WTC11 (cell line): ENCODE measurements around the gene DCTPP1. TPM values are rescaled to one million over a fixed set of nuclear protein-coding genes. Genes with fewer than 3 reads are reported as not detected.

Experiments used
- ATAC-seq: fragments of 200-7000 bp; cut with Tn5 transposase; 2 replicates; pipeline ENCODE4 v1.10.0; 2021; ENCODE audit warnings: mild to moderate bottlenecking, moderate library complexity
- CTCF ChIA-PET: fragments of 300-600 bp; sonication (Branson Sonifier 250); formaldehyde crosslinking; loops from one replicate; lab custom pipeline; 2021; ENCODE audit warnings: antibody characterized with exemption; lab: Charles Lee
- POLR2A ChIA-PET: fragments of 350-600 bp; sonication (Branson Sonifier 250); formaldehyde crosslinking; loops from one replicate; lab custom pipeline; 2021; ENCODE audit warnings: antibody characterized with exemption; lab: Charles Lee
- DNase-seq: peaks from one replicate; pipeline ENCODE4 v3.0.0; 2021; ENCODE audit warnings: low spot score
- H3K27ac Mint-ChIP-seq: 2 replicates; pipeline ENCODE4 v1.8.0; 2021; ENCODE audit warnings: mixed read lengths
- H3K27me3 Mint-ChIP-seq: 2 replicates; pipeline ENCODE4 v1.8.0; 2021; ENCODE audit warnings: low read depth, mild to moderate bottlenecking, moderate library complexity, mixed read lengths
- H3K36me3 Mint-ChIP-seq: 2 replicates; pipeline ENCODE4 v1.8.0; 2021; ENCODE audit warnings: mixed read lengths
- H3K4me1 Mint-ChIP-seq: 2 replicates; pipeline ENCODE4 v1.8.0; 2022; ENCODE audit warnings: mixed read lengths
- H3K4me3 Mint-ChIP-seq: 2 replicates; pipeline ENCODE4 v1.8.0; 2021; ENCODE audit warnings: mild to moderate bottlenecking, moderate library complexity, mixed read lengths
- H3K9me3 Mint-ChIP-seq: 2 replicates; pipeline ENCODE4 v1.8.0; 2021; ENCODE audit warnings: mixed read lengths
- ARID4B ChIP-seq: sonication (generic); formaldehyde crosslinking; IDR thresholded peaks from 2 replicates; pipeline ENCODE4 v1.8.0; 2023; ENCODE audit warnings: missing genetic modification reagents, mild to moderate bottlenecking, borderline replicate concordance
- ATF2 ChIP-seq: sonication (generic); formaldehyde crosslinking; IDR thresholded peaks from 2 replicates; pipeline ENCODE4 v1.8.1; 2022; ENCODE audit warnings: low read depth, missing genetic modification reagents, borderline replicate concordance
- E2F4 ChIP-seq: sonication (generic); formaldehyde crosslinking; IDR thresholded peaks from 2 replicates; pipeline ENCODE4 v1.8.1; 2022; ENCODE audit warnings: low read depth, mild to moderate bottlenecking, moderate library complexity, missing genetic modification reagents, borderline replicate concordance
- E2F5 ChIP-seq: sonication (generic); formaldehyde crosslinking; IDR thresholded peaks from 2 replicates; pipeline ENCODE4 v1.8.1; 2022; ENCODE audit warnings: mild to moderate bottlenecking, moderate library complexity, missing genetic modification reagents
- ERG ChIP-seq: fragments of 250-450 bp; sonication (Bioruptor Pico); IDR thresholded peaks from 2 replicates; pipeline ENCODE4 v1.8.0; 2021; ENCODE audit warnings: mild to moderate bottlenecking
- GABPB1 ChIP-seq: sonication (generic); formaldehyde crosslinking; IDR thresholded peaks from 2 replicates; pipeline ENCODE4 v1.8.1; 2023; ENCODE audit warnings: mild to moderate bottlenecking, missing genetic modification reagents
- IRF1 ChIP-seq: sonication (generic); formaldehyde crosslinking; IDR thresholded peaks from 2 replicates; pipeline ENCODE4 v1.8.0; 2023; ENCODE audit warnings: missing genetic modification reagents
- MAX ChIP-seq: sonication (generic); formaldehyde crosslinking; IDR thresholded peaks from 2 replicates; pipeline ENCODE4 v1.8.0; 2022; ENCODE audit warnings: mild to moderate bottlenecking, missing genetic modification reagents
- PREB ChIP-seq: sonication (generic); formaldehyde crosslinking; IDR thresholded peaks from 2 replicates; pipeline ENCODE4 v1.8.1; 2022; ENCODE audit warnings: mild to moderate bottlenecking, missing genetic modification reagents, moderate library complexity, borderline replicate concordance
- SP1 ChIP-seq: sonication (generic); formaldehyde crosslinking; conservative IDR thresholded peaks from 2 replicates; pipeline ENCODE4 v1.8.1; 2022; ENCODE audit warnings: missing genetic modification reagents
- TEAD1 ChIP-seq: sonication (generic); formaldehyde crosslinking; IDR thresholded peaks from 2 replicates; pipeline ENCODE4 v1.8.0; 2022; ENCODE audit warnings: mild to moderate bottlenecking, missing genetic modification reagents
- ZMAT4 ChIP-seq: fragments of 250-450 bp; sonication (Bioruptor Pico); IDR thresholded peaks from 2 replicates; pipeline ENCODE4 v1.9.0; 2021; ENCODE audit warnings: mild to moderate bottlenecking
- ZNF121 ChIP-seq: sonication (generic); formaldehyde crosslinking; IDR thresholded peaks from 2 replicates; pipeline ENCODE4 v1.8.0; 2023; ENCODE audit warnings: missing genetic modification reagents
- ZNF232 ChIP-seq: sonication (generic); formaldehyde crosslinking; IDR thresholded peaks from 2 replicates; pipeline ENCODE4 v1.8.0; 2022; ENCODE audit warnings: mild to moderate bottlenecking, missing genetic modification reagents
- ZNF416 ChIP-seq: fragments of 250-450 bp; sonication (Bioruptor Pico); IDR thresholded peaks from 2 replicates; pipeline ENCODE4 v1.9.0; 2021; ENCODE audit warnings: mild to moderate bottlenecking, inconsistent platforms
- total RNA-seq: library from RNA; stranded (reverse); gene quantifications from 3 replicates; pipeline ENCODE4 v1.2.3, GENCODE V29; 2021

DCTPP1 gene
- total RNA-seq, 1 experiment from 2014 or later: 70.5 TPM

GRCh38 chr16:30379158-30379783 lies 50.6 kb downstream of the DCTPP1 start:
- TF ChIP-seq ZNF416 (CRISPR knock-in tag): 0 out of 2 replicates have a peak, but pooled peaks have one; percentile 1
- no peak for TF ChIP-seq TEAD1 (CRISPR knock-in tag)
- 0 out of 2 replicates have a peak, but pooled peaks have one; percentile 28 for TF ChIP-seq ZNF232 (CRISPR knock-in tag)
- TF ChIP-seq ERG (CRISPR knock-in tag): no peak
- TF ChIP-seq SP1 (CRISPR knock-in tag): 0 out of 2 replicates have a peak, but pooled peaks have one; percentile 5
- POLR2A ChIA-PET: interaction anchor here (0.8 kb wide), 1 partner anchor 16 kb away, joined by 4 read pairs; the partner anchor contains the start of gene ZNF48

GRCh38 chr16:30378236-30379157 lies 51.3 kb downstream of the DCTPP1 start:
- H3K36me3 Mint-ChIP-seq: 0 out of 2 replicates have a peak, but pooled peaks cover 2% of the 10 kb centered on the region
- ChIA-PET POLR2A (interaction anchor here (0.5 to 2.3 kb wide), 6 partner anchors 16 to 231 kb away, joined by 3 to 9 read pairs (median 4); partner anchors contain the start of gene ZNF48), CTCF (interaction anchor here (0.6 to 1.6 kb wide), 5 partner anchors 10 to 266 kb away, joined by 3 to 7 read pairs (median 3); partner anchors contain the start of gene ZNF48)
- DNase-seq (peak; percentile 100), ATAC-seq (peak; percentile 91)
- peak overlapping the region; percentile 100 for H3K27ac Mint-ChIP-seq
- H3K4me1 Mint-ChIP-seq: peaks cover 14% of the 10 kb centered on the region
- peak overlapping the region; percentile 96 for H3K4me3 Mint-ChIP-seq
- H3K27me3 Mint-ChIP-seq: peaks cover 7% of the 10 kb centered on the region
- no peaks in the 10 kb centered on the region for H3K9me3 Mint-ChIP-seq
- TF ChIP-seq TEAD1 (CRISPR knock-in tag): peak; percentile 37; the same call in 1 of the 2 replicates
- TF ChIP-seq MAX (CRISPR knock-in tag): peak; percentile 73; the same call in 1 of the 2 replicates
- TF ChIP-seq ARID4B (CRISPR knock-in tag): peak; percentile 38; the same call in 1 of the 2 replicates
- 0 out of 2 replicates have a peak, but pooled peaks have one; percentile 34 for TF ChIP-seq ZMAT4
- no peak for TF ChIP-seq ATF2 (CRISPR knock-in tag)
- TF ChIP-seq ZNF121: 0 out of 2 replicates have a peak, but pooled peaks have one; percentile 62
- TF ChIP-seq GABPB1 (CRISPR knock-in tag): 0 out of 2 replicates have a peak, but pooled peaks have one; percentile 50
- peak; percentile 85 for TF ChIP-seq IRF1 (CRISPR knock-in tag)
- TF ChIP-seq E2F5: peak; percentile 36; the same call in 1 of the 2 replicates
- no peak for TF ChIP-seq PREB
- no peak for TF ChIP-seq E2F4 (CRISPR knock-in tag)

More at GRCh38 chr16:30379158-30379783, 50.6 kb downstream of the DCTPP1 start:
- peaks cover 14% of the 10 kb centered on the region for H3K4me1 Mint-ChIP-seq
- H3K36me3 Mint-ChIP-seq: 0 out of 2 replicates have a peak, but pooled peaks cover 2% of the 10 kb centered on the region
- CTCF ChIA-PET: interaction anchor here (1.6 kb wide), 2 partner anchors 16 to 30 kb away, joined by 6 to 7 read pairs; partner anchors contain the start of gene ZNF48
- DNase-seq (no peak), ATAC-seq (no peak)
- H3K27ac Mint-ChIP-seq: peak overlapping the region; percentile 89
- peak overlapping the region; percentile 96 for H3K4me3 Mint-ChIP-seq
- H3K27me3 Mint-ChIP-seq: peaks cover 7% of the 10 kb centered on the region
- no peaks in the 10 kb centered on the region for H3K9me3 Mint-ChIP-seq
